ENCODE results near the gene MLLT6. TPM values are rescaled to one million over a fixed set of nuclear protein-coding genes. Genes with fewer than 3 reads are reported as not detected.

Gene MLLT6
- total and polyA plus RNA-seq, 2 of the 13 experiments (the other 11 are each of a cell fraction or from before 2014, with no cell fraction given) = 50.7 to 69.5 TPM

- no peak for TF ChIP-seq TRAFD1 (CRISPR knock-in tag; IDR thresholded peaks at IDR 0.05; ENCODE audit: borderline replicate concordance)
- TF ChIP-seq ZNF564 (CRISPR knock-in tag; IDR thresholded peaks at IDR 0.05) = no peak
- no peak for TF ChIP-seq ZFP90 (CRISPR knock-in tag; IDR thresholded peaks at IDR 0.05; ENCODE audit: borderline replicate concordance)
- no peak for TF ChIP-seq ZUFSP (CRISPR knock-in tag; IDR thresholded peaks at IDR 0.05; ENCODE audit: borderline replicate concordance)
- TF ChIP-seq YEATS2 (CRISPR knock-in tag; IDR thresholded peaks at IDR 0.05; ENCODE audit: borderline replicate concordance) = no peak
- TF ChIP-seq ZBTB7B (CRISPR knock-in tag; IDR thresholded peaks at IDR 0.05) = no peak; the same call in 1 of the 2 replicates
- TF ChIP-seq ZNF225 (CRISPR knock-in tag; IDR thresholded peaks at IDR 0.05) = no peak
- no peak; the same call in 1 of the 2 replicates for TF ChIP-seq ZNF891 (CRISPR knock-in tag; IDR thresholded peaks at IDR 0.05)
- TF ChIP-seq TBP (CRISPR knock-in tag; IDR thresholded peaks at IDR 0.05) = no peak
- peak; percentile 95 for TF ChIP-seq ZNF839 (CRISPR knock-in tag; IDR thresholded peaks at IDR 0.05; ENCODE audit: borderline replicate concordance)
- TF ChIP-seq ZNF326 (CRISPR knock-in tag; IDR thresholded peaks at IDR 0.05; ENCODE audit: borderline replicate concordance) = peak; percentile 83; the same call in 1 of the 2 replicates
- peak; percentile 15; the same call in 1 of the 2 replicates for TF ChIP-seq HES4 (CRISPR knock-in tag; IDR thresholded peaks at IDR 0.05; ENCODE audit: borderline replicate concordance)
- no peak for TF ChIP-seq ATRX (CRISPR knock-in tag; IDR thresholded peaks at IDR 0.05; ENCODE audit: borderline replicate concordance)
- TF ChIP-seq ZNF460 (CRISPR knock-in tag; IDR thresholded peaks at IDR 0.05; ENCODE audit: borderline replicate concordance) = no peak
- 0 out of 2 replicates have a peak, but pooled peaks have one; percentile 15 for TF ChIP-seq ZNF441 (CRISPR knock-in tag; IDR thresholded peaks at IDR 0.05; ENCODE audit: borderline replicate concordance)
- TF ChIP-seq ZFP37 (CRISPR knock-in tag; IDR thresholded peaks at IDR 0.05; ENCODE audit: borderline replicate concordance) = no peak
- no peak for TF ChIP-seq USF2 (IDR thresholded peaks at IDR 0.05; ENCODE audit: low read depth, low read length)
- TF ChIP-seq USF2 (CRISPR knock-in tag; IDR thresholded peaks at IDR 0.05; ENCODE audit: borderline replicate concordance) = no peak
- TF ChIP-seq TBX3 (IDR thresholded peaks at IDR 0.05; ENCODE audit: borderline replicate concordance) = no peak
- no peak for TF ChIP-seq MAFK (conservative IDR thresholded peaks at IDR 0.05 in 1 of 2, IDR thresholded peaks at IDR 0.05 in 1 of 2; ENCODE audit: low read length in 2 of 2)
- TF ChIP-seq HNF1B (CRISPR knock-in tag; IDR thresholded peaks at IDR 0.05) = no peak
- no peak for TF ChIP-seq ZMYM2 (CRISPR knock-in tag; IDR thresholded peaks at IDR 0.05)
- TF ChIP-seq FOXA3 (CRISPR knock-in tag; IDR thresholded peaks at IDR 0.05) = no peak
Measured at GRCh38 chr17:38729886-38730525, 24.9 kb downstream of the MLLT6 start, which contains the start of gene CISD3 (continued).

All from HepG2 (cell line).